HepG2 (cell line): ENCODE results near the gene DRG1. TPM values are rescaled to one million over a fixed set of nuclear protein-coding genes. Genes with fewer than 3 reads are reported as not detected.

Source experiments
- ESRRA ChIP-seq: sonication (generic); formaldehyde crosslinking; IDR thresholded peaks from 2 replicates; pipeline ENCODE4 v1.5.1; 2020; ENCODE audit warnings: mild to moderate bottlenecking, low read depth, missing genetic modification reagents
- HDAC1 ChIP-seq: sonication (generic); formaldehyde crosslinking; IDR thresholded peaks from 2 replicates; pipeline ENCODE4 v1.5.1; 2020; ENCODE audit warnings: mild to moderate bottlenecking, missing genetic modification reagents
- HMG20A ChIP-seq: IDR thresholded peaks from 2 replicates; pipeline ENCODE4 v1.6.1; 2016; ENCODE audit warnings: borderline replicate concordance
- LCORL ChIP-seq, 2 experiments: fragments of 450-650 bp in 1 of 2; sonication (generic) in 1 of 2; formaldehyde crosslinking in 1 of 2; IDR thresholded peaks; 2 replicates each; pipeline versions ENCODE4 v1.5.0 to v1.6.1; 2017 to 2020; ENCODE audit warnings: antibody characterized with exemption in 1 of 2, missing genetic modification reagents in 1 of 2
- NR2C2 ChIP-seq: sonication (generic); formaldehyde crosslinking; IDR thresholded peaks from 2 replicates; pipeline ENCODE4 v1.4.0; 2020; ENCODE audit warnings: missing genetic modification reagents, mild to moderate bottlenecking, moderate library complexity, borderline replicate concordance
- NR2F6 ChIP-seq, 2 experiments: IDR thresholded peaks; 2 replicates each; pipeline ENCODE4 v1.6.1; 2016; ENCODE audit warnings: antibody characterized with exemption in 1 of 2, mild to moderate bottlenecking in 1 of 2
- ONECUT2 ChIP-seq: sonication (generic); formaldehyde crosslinking; IDR thresholded peaks from 2 replicates; pipeline ENCODE4 v1.4.0; 2020; ENCODE audit warnings: missing genetic modification reagents
- RBFOX2 ChIP-seq: fragments of 200-400 bp; formaldehyde crosslinking; IDR thresholded peaks from 2 replicates; pipeline ENCODE4 v1.6.1; 2017; ENCODE audit warnings: low read depth, mild to moderate bottlenecking, low read length
- SOX6 ChIP-seq, 2 experiments: fragments of 450-650 bp in 1 of 2; sonication (generic) in 1 of 2; formaldehyde crosslinking in 1 of 2; IDR thresholded peaks; 2 replicates each; pipeline versions ENCODE4 v1.4.0 to v1.6.1; 2017 to 2020; ENCODE audit warnings: antibody characterized with exemption in 1 of 2, mild to moderate bottlenecking in 1 of 2, missing genetic modification reagents in 1 of 2
- STAG1 ChIP-seq: sonication (generic); formaldehyde crosslinking; IDR thresholded peaks from 2 replicates; pipeline ENCODE4 v1.4.0; 2020; ENCODE audit warnings: missing genetic modification reagents
- ZKSCAN1 ChIP-seq: fragments of 150-350 bp; IDR thresholded peaks from 2 replicates; pipeline ENCODE4 v1.6.1; 2014; ENCODE audit warnings: low read length
- ZNF160 ChIP-seq: sonication (generic); formaldehyde crosslinking; IDR thresholded peaks from 2 replicates; pipeline ENCODE4 v1.8.0; 2022; ENCODE audit warnings: mild to moderate bottlenecking, inconsistent platforms, missing genetic modification reagents
- ZNF556 ChIP-seq: sonication (generic); formaldehyde crosslinking; IDR thresholded peaks from 2 replicates; pipeline ENCODE4 v1.4.0; 2020; ENCODE audit warnings: mild to moderate bottlenecking, missing genetic modification reagents, borderline replicate concordance
- ZNF607 ChIP-seq: sonication (generic); formaldehyde crosslinking; IDR thresholded peaks from 2 replicates; pipeline ENCODE4 v1.5.1; 2020; ENCODE audit warnings: missing genetic modification reagents, mild to moderate bottlenecking, borderline replicate concordance
- polyA plus RNA-seq, 8 experiments: library from polyadenylated mRNA; depleted of rRNA in 3 of 8; stranded (reverse) in 7 of 8; unstranded in 1 of 8; fragments of >200 nt; fragmentation: Illumina TruSeq in 4 of 8; extraction: Trizol in 4 of 8; gene quantifications; 2 replicates each; pipeline versions ENCODE4 v1.2.1 to v1.2.3, GENCODE V29; 2011 to 2016; ENCODE audit warnings: low read depth in 4 of 8, missing spikeins in 1 of 8, mixed read lengths in 1 of 8; ENCODE audit not compliant: insufficient read depth in 1 of 8
- total RNA-seq, 5 experiments: library from RNA; depleted of rRNA; stranded (reverse); fragments of >200 nt; fragmentation: Illumina TruSeq; extraction: Trizol; gene quantifications; 2 replicates each; pipeline ENCODE4 v1.2.3, GENCODE V29; 2016; ENCODE audit warnings: low read depth in 1 of 5
- TF ChIP-seq, protein P1 (sequence below): sonication (generic); formaldehyde crosslinking; IDR thresholded peaks from 2 replicates; pipeline ENCODE4 v1.4.0; 2020; ENCODE audit warnings: missing genetic modification reagents, low read depth, mild to moderate bottlenecking, borderline replicate concordance
- TF ChIP-seq, protein P2 (sequence below): sonication (generic); formaldehyde crosslinking; conservative IDR thresholded peaks from 2 replicates; pipeline ENCODE4 v1.4.0; 2020; ENCODE audit warnings: mild to moderate bottlenecking, missing genetic modification reagents, moderate library complexity
- TF ChIP-seq, protein P3 (sequence below): sonication (generic); formaldehyde crosslinking; IDR thresholded peaks from 2 replicates; pipeline ENCODE4 v1.4.0; 2020; ENCODE audit warnings: missing genetic modification reagents, borderline replicate concordance
- TF ChIP-seq, protein P4 (sequence below): sonication (generic); IDR thresholded peaks from 2 replicates; pipeline ENCODE4 v1.6.1; 2016; ENCODE audit warnings: low read depth, borderline replicate concordance
- TF ChIP-seq, protein P5 (sequence below): sonication (generic); formaldehyde crosslinking; IDR thresholded peaks from 2 replicates; pipeline ENCODE4 v1.8.0; 2022; ENCODE audit warnings: mild to moderate bottlenecking, missing genetic modification reagents, moderate library complexity

The DRG1 gene
- total and polyA plus RNA-seq, 2 of the 13 experiments (the other 11 are each of a cell fraction or from before 2014, with no cell fraction given), result 59.0 to 94.8 TPM

DNA sequence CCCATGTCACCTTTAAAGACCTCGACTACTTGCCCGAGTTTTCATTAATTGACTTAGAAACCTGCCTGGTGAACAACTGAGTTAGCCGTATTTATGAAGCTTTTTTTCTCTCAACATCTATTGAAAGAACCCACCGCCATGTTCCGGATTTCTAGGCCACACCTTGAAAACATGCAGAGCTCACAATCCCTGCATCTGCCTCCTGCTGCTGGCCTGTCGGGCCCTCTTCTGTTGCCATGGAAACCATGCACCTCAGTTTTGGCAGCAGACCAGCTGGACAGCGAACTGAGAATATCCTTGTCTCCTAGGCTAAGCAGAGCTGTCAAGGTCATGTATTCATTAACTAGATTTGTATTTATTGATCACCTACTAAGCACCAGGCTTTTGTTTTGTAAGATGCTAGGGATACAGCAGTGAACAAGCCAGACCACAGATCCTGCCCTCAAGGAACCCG lies 49.0 kb upstream of the DRG1 start (continued):
- TF ChIP-seq, protein P1, sequence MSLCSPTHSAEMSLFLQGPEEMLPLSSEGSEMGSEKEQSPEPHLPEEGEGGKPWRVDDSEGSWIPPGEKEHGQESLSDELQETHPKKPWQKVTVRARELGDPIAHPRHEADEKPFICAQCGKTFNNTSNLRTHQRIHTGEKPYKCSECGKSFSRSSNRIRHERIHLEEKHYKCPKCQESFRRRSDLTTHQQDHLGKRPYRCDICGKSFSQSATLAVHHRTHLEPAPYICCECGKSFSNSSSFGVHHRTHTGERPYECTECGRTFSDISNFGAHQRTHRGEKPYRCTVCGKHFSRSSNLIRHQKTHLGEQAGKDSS (CRISPR knock-in tag), result no peak
- TF ChIP-seq, protein P2, sequence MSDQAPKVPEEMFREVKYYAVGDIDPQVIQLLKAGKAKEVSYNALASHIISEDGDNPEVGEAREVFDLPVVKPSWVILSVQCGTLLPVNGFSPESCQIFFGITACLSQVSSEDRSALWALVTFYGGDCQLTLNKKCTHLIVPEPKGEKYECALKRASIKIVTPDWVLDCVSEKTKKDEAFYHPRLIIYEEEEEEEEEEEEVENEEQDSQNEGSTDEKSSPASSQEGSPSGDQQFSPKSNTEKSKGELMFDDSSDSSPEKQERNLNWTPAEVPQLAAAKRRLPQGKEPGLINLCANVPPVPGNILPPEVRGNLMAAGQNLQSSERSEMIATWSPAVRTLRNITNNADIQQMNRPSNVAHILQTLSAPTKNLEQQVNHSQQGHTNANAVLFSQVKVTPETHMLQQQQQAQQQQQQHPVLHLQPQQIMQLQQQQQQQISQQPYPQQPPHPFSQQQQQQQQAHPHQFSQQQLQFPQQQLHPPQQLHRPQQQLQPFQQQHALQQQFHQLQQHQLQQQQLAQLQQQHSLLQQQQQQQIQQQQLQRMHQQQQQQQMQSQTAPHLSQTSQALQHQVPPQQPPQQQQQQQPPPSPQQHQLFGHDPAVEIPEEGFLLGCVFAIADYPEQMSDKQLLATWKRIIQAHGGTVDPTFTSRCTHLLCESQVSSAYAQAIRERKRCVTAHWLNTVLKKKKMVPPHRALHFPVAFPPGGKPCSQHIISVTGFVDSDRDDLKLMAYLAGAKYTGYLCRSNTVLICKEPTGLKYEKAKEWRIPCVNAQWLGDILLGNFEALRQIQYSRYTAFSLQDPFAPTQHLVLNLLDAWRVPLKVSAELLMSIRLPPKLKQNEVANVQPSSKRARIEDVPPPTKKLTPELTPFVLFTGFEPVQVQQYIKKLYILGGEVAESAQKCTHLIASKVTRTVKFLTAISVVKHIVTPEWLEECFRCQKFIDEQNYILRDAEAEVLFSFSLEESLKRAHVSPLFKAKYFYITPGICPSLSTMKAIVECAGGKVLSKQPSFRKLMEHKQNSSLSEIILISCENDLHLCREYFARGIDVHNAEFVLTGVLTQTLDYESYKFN (CRISPR knock-in tag), result peak; percentile 61
- TF ChIP-seq RBFOX2, result no peak
- TF ChIP-seq STAG1 (CRISPR knock-in tag), result no peak
- TF ChIP-seq NR2C2 (CRISPR knock-in tag), result 0 out of 2 replicates have a peak, but pooled peaks have one; percentile 16
- TF ChIP-seq, protein P3, sequence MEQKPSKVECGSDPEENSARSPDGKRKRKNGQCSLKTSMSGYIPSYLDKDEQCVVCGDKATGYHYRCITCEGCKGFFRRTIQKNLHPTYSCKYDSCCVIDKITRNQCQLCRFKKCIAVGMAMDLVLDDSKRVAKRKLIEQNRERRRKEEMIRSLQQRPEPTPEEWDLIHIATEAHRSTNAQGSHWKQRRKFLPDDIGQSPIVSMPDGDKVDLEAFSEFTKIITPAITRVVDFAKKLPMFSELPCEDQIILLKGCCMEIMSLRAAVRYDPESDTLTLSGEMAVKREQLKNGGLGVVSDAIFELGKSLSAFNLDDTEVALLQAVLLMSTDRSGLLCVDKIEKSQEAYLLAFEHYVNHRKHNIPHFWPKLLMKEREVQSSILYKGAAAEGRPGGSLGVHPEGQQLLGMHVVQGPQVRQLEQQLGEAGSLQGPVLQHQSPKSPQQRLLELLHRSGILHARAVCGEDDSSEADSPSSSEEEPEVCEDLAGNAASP (CRISPR knock-in tag), result peak; percentile 45; the same call in 1 of the 2 replicates
- TF ChIP-seq, protein P4, sequence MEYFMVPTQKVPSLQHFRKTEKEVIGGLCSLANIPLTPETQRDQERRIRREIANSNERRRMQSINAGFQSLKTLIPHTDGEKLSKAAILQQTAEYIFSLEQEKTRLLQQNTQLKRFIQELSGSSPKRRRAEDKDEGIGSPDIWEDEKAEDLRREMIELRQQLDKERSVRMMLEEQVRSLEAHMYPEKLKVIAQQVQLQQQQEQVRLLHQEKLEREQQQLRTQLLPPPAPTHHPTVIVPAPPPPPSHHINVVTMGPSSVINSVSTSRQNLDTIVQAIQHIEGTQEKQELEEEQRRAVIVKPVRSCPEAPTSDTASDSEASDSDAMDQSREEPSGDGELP, result peak; percentile 69; the same call in 1 of the 2 replicates
- 0 out of 2 replicates have a peak, but pooled peaks have one; percentile 18 for TF ChIP-seq ONECUT2 (CRISPR knock-in tag)
- peak; percentile 15; the same call in 1 of the 2 replicates for TF ChIP-seq HMG20A (CRISPR knock-in tag)
- no peak for TF ChIP-seq NR2F6 (IDR thresholded peaks at IDR 0.05)
- peak; percentile 32; the same call in 1 of the 2 replicates for TF ChIP-seq NR2F6 (CRISPR knock-in tag; IDR thresholded peaks at IDR 0.05)
- TF ChIP-seq, protein P5, sequence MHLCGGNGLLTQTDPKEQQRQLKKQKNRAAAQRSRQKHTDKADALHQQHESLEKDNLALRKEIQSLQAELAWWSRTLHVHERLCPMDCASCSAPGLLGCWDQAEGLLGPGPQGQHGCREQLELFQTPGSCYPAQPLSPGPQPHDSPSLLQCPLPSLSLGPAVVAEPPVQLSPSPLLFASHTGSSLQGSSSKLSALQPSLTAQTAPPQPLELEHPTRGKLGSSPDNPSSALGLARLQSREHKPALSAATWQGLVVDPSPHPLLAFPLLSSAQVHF (CRISPR knock-in tag), result no peak
- no peak for TF ChIP-seq ZNF607 (CRISPR knock-in tag)
- TF ChIP-seq HDAC1 (CRISPR knock-in tag), result peak; percentile 69
- no peak for TF ChIP-seq ZNF160
- peak; percentile 97 for TF ChIP-seq ESRRA (CRISPR knock-in tag)
- no peak for TF ChIP-seq SOX6 (IDR thresholded peaks at IDR 0.05)
- peak; percentile 80 for TF ChIP-seq SOX6 (CRISPR knock-in tag; IDR thresholded peaks at IDR 0.05)
- no peak for TF ChIP-seq LCORL (IDR thresholded peaks at IDR 0.05)
- TF ChIP-seq LCORL (CRISPR knock-in tag; IDR thresholded peaks at IDR 0.05), result 0 out of 2 replicates have a peak, but pooled peaks have one; percentile 45
- no peak; the same call in 1 of the 2 replicates for TF ChIP-seq ZNF556
- peak; percentile 96 for TF ChIP-seq ZKSCAN1
